Hematopoietic multipotent progenitor cell (in vitro differentiated cells): ENCODE results near the gene REL. TPM values are rescaled to one million over a fixed set of nuclear protein-coding genes. Genes with fewer than 3 reads are reported as not detected.
"Not testable (repeated sequence)": the region's sequence is repeated elsewhere in the genome, so short reads cannot be mapped to it uniquely, and the experiment has no call there.

Experiments
- DNase-seq, 3 donors: peaks; one replicate each; pipeline ENCODE4 v3.0.0-alpha.2; 2011 to 2015; ENCODE audit warnings: low read depth in 2 of 3, low spot score in 2 of 3
- total RNA-seq: library from RNA; depleted of rRNA; stranded (reverse); fragments of >200 nt; gene quantifications from one replicate; pipeline ENCODE4 v1.2.3, GENCODE V29; 2012

Gene REL
- 23.4 TPM for total RNA-seq

- DNase-seq = peak; percentile 85 to 92 (median 92)
Measured at GRCh38 chr2:60881047-60881932, at the start of gene REL. REL (plus strand) TSS chr2:60881574; CDS start chr2:60881841, 267 bp downstream.

GRCh38 chr2:60831921-60832320 is 49.5 kb upstream of the REL start:
- no peak for DNase-seq

GRCh38 chr2:60832621-60833020 is 48.8 kb upstream of the REL start:
- DNase-seq = no peak

GRCh38 chr2:60834270-60834717 is 47.1 kb upstream of the REL start:
- DNase-seq = no peak

GRCh38 chr2:60836491-60836890 is 44.9 kb upstream of the REL start:
- no peak for DNase-seq

- no peak for DNase-seq
Measured at GRCh38 chr2:60837123-60837522, 44.3 kb upstream of the REL start.

GRCh38 chr2:60838481-60838880 is 42.9 kb upstream of the REL start:
- no peak for DNase-seq

GRCh38 chr2:60839126-60839813 is 42.1 kb upstream of the REL start:
- no peak for DNase-seq

GRCh38 chr2:60840880-60841279 is 40.5 kb upstream of the REL start:
- peak in 2 of 3 donors; percentile 64 to 94 for DNase-seq

GRCh38 chr2:60843006-60843405 is 38.4 kb upstream of the REL start:
- no peak for DNase-seq

- peak in 1 of 3 donors; percentile 35 for DNase-seq
Measured at GRCh38 chr2:60844105-60844504, 37.3 kb upstream of the REL start.

GRCh38 chr2:60847854-60848253 is 33.5 kb upstream of the REL start:
- DNase-seq = no peak

GRCh38 chr2:60849187-60849586 is 32.2 kb upstream of the REL start:
- DNase-seq = no peak

- DNase-seq = peak in 1 of 3 donors; percentile 56
Measured at GRCh38 chr2:60852282-60852860, 29.0 kb upstream of the REL start.

GRCh38 chr2:60853531-60853930 is 27.8 kb upstream of the REL start:
- no peak for DNase-seq

GRCh38 chr2:60855989-60856669 is 25.2 kb upstream of the REL start:
- no peak for DNase-seq

- DNase-seq = no peak
Measured at GRCh38 chr2:60857056-60857455, 24.3 kb upstream of the REL start.

- DNase-seq = no peak
Measured at GRCh38 chr2:60858897-60859311, 22.5 kb upstream of the REL start.

GRCh38 chr2:60861736-60862135 is 19.6 kb upstream of the REL start:
- peak in 1 of 3 donors; percentile 63 for DNase-seq

GRCh38 chr2:60862642-60863041 is 18.7 kb upstream of the REL start:
- no peak for DNase-seq

- DNase-seq = not testable (repeated sequence)
Measured at GRCh38 chr2:60865361-60865760, 16.0 kb upstream of the REL start.
